Measurements from ENCODE around the gene HECTD2. TPM values are rescaled to one million over a fixed set of nuclear protein-coding genes. Genes with fewer than 3 reads are reported as not detected.
A peak's percentile ranks its signal among the peaks of the same experiment; 100 is the strongest.
"Not testable (repeated sequence)": the region's sequence is repeated elsewhere in the genome, so short reads cannot be mapped to it uniquely, and the experiment has no call there.

The HECTD2 gene, protein sequence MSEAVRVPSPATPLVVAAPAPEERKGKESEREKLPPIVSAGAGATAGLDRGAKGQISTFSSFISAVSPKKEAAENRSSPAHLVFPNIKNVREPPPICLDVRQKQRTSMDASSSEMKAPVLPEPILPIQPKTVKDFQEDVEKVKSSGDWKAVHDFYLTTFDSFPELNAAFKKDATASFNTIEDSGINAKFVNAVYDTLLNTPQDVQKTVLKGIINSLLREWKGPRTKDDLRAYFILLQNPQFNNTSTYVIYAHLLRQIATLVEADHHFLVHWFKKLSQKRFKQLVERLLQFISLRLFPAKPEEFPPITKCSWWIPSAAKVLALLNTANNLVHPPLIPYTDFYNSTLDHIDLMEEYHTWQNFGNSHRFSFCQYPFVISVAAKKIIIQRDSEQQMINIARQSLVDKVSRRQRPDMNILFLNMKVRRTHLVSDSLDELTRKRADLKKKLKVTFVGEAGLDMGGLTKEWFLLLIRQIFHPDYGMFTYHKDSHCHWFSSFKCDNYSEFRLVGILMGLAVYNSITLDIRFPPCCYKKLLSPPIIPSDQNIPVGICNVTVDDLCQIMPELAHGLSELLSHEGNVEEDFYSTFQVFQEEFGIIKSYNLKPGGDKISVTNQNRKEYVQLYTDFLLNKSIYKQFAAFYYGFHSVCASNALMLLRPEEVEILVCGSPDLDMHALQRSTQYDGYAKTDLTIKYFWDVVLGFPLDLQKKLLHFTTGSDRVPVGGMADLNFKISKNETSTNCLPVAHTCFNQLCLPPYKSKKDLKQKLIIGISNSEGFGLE
- polyA plus RNA-seq (2013, experiment 1 of 2; ENCODE audit: insufficient read length), result 10.6 TPM
- 11.5 TPM for polyA plus RNA-seq (2013, experiment 2 of 2; ENCODE audit: insufficient read length)

DNA sequence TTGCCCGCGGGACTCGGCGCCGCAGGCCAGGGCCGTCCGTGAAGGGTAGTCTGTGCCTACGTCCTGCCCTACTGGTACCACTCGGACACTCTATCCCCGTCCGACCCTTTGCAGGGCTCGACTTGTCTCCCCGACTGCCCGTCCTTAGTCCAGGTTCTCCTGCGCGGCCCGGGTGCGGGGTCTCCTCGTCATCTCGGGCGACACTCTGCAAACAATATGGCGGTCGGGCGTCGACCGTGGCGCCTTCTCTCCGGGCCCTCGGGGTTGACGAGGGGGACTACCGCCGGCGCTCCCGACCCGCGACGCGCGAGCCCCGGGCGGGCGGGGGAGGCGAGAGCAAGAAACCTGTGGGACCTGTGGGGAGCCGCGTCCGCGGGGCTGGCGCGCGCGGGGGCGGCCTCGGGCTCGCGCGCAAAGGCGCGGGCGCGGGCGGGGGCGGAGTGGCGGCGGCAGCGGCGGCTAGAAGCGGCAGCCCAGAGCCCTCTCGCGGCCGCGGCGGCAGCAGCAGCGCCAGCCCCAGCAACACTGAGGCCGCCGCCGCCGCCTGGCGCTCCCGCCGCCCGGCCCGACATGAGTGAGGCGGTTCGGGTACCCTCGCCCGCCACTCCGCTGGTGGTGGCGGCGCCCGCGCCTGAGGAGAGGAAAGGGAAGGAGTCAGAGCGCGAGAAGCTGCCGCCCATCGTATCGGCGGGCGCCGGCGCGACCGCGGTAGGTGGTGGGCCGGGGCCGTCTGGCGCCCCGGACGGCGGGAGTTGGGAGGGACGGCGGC lies at the start of gene HECTD2:
TSS of gene HECTD2 (plus strand) at position 476 of the 769 bp plus-strand sequence. CDS start at position 571, 95 bp downstream.
- DNase-seq, result peak; percentile 85

- DNase-seq, result peak; percentile 62
These were observed 49.7 kb upstream of the HECTD2 start for GRCh38 chr10:91360461-91360860.

DNA sequence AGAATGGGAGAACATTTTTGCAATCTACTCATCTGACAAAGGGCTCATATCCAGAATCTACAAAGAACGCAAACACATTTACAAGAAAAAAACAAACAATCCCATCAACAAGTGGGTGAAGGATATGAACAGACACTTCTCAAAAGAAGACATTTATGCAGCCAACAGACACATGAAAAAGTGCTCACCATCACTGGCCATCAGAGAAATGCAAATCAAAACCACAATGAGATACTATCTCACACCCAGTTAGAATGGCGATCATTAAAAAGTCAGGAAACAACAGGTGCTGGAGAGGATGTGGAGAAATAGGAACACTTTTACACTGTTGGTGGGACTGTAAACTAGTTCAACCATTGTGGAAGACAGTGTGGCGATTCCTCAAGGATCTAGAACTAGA lies 44.6 kb upstream of the HECTD2 start:
- not testable (repeated sequence) for DNase-seq

- DNase-seq, result no peak
These were observed 43.4 kb upstream of the HECTD2 start for GRCh38 chr10:91366704-91367103.

- peak; percentile 46 for DNase-seq
These were observed 43.0 kb upstream of the HECTD2 start for GRCh38 chr10:91367127-91367531.

GRCh38 chr10:91367558-91367957 lies 42.6 kb upstream of the HECTD2 start:
- no peak for DNase-seq

DNA sequence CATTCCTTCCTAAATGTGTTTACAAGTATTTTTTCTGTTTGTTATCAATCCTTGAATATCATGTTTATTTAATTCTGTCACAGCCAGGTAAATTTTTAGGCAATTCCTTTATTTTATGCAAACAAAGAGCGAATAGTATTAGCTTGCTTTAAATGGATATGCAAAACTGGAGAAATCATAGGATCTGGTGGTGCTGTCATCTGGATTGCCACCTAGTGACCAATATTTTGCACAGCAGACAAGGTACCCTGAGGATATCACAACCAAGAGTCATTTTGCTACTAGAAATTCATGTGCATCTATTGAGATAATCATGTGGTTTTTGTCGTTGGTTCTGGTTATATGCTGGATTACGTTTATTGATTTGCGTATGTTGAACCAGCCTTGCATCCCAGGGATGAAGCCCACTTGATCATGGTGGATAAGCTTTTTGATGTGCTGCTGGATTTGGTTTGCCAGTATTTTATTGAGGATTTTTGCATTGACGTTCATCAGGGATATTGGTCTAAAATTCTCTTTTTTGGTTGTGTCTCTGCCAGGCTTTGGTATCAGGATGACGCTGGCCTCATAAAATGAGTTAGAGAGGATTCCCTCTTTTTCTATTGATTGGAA lies 40.1 kb upstream of the HECTD2 start:
- peak; percentile 56 for DNase-seq

DNA sequence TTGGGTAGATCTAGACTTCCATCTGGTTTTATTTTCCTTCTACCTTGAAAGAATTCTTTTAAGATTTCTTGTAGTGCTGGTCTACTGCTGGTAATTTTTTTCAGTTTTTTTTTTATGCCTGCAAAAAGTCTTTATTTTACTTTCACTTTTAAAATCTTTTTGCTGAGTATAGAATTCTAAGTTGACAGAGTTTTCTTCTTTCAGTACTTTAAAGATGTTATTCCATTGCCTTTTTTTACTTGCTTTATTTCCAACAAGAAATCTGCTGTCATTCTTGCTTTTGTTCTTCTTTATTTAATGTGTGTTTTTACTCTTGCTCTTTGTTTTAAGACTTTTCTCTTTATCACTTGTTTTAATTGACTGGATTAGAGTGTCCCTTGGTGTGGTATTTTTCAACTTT lies 36.1 kb upstream of the HECTD2 start:
- DNase-seq, result no peak

GRCh38 chr10:91378061-91378460 lies 32.1 kb upstream of the HECTD2 start:
- no peak for DNase-seq

DNA sequence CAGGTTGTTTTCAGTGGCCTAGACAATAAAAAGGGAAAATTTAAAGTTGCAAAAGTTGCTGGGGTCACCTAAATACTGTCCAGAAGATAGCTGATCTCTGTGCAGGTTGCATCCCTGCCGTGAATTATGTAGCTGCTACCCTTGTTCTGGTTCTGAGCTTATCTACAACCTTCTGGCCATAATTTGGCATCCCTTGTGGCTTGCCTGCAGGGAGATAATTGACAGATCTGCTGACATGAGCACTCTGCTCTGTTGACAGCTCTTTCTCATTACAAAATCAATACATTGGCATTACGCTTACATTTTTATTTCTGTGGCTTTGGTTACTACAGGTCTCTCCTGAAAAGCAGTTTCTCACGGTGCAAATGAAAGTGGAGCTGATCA lies 29.3 kb upstream of the HECTD2 start:
- no peak for DNase-seq

- peak; percentile 24 for DNase-seq
These were observed 28.8 kb upstream of the HECTD2 start for GRCh38 chr10:91381257-91381891.

DNA sequence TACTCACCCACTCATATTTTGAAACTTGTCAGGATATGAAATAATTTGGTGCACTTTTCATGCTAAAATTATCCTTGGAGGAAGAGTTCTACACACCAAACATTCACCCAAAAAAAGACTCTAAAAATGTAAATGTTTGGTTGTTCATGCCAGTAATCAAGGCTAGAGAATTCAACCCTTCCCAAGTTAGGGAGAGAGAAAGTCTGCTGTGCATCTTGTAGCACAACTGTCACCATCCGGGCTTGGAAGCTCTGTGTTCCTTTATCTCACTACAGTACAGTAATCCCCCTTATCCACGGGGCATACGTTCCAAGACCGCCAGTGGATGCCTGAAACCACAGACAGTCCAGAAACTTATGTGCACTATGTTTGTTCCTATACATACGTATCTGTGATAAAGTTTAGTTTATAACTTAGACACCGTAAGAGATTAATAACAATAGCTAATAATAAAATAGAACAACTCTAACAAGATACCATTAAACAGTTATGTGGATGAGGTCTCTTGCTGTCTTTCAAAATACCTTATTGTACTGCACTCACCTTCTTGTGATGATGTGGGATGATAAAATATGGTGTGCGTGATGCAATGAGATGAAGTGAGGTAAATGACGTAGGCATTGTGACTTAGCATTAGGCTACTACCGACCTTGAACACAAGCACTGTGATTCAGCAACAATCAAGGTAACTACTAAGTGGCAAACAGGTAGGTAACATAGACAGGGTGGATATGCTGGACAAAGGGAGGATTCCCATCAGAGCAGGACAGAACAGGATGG lies 24.6 kb upstream of the HECTD2 start:
- no peak for DNase-seq

- DNase-seq, result peak; percentile 66
These were observed 20.3 kb upstream of the HECTD2 start for GRCh38 chr10:91389636-91390512.

- DNase-seq, result not testable (repeated sequence)
These were observed 19.7 kb upstream of the HECTD2 start for GRCh38 chr10:91390513-91390825.

GRCh38 chr10:91391920-91392319 lies 18.2 kb upstream of the HECTD2 start:
- DNase-seq, result no peak

DNA sequence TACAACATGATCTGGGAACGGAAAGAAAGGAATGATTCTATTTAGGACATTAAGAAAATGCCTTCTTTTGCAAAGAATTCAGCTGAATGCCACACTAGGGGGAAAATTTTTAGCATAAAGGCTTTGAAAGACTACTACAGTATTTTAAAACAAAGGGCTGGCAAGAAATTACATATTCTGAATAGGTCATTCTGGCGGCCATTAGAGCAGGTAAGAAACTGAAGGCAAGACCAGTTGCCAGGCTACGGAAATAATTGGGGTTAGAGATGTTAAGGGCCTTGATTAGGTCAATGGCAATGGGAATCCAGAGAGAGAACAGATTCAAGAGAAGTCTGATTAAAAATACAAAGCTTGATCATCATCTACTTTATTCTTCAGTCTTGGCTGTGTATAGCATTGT lies 3.8 kb upstream of the HECTD2 start:
- DNase-seq, result no peak

GRCh38 chr10:91409069-91409868 lies 875 bp upstream of the HECTD2 start:
- DNase-seq, result peak; percentile 87

DNA sequence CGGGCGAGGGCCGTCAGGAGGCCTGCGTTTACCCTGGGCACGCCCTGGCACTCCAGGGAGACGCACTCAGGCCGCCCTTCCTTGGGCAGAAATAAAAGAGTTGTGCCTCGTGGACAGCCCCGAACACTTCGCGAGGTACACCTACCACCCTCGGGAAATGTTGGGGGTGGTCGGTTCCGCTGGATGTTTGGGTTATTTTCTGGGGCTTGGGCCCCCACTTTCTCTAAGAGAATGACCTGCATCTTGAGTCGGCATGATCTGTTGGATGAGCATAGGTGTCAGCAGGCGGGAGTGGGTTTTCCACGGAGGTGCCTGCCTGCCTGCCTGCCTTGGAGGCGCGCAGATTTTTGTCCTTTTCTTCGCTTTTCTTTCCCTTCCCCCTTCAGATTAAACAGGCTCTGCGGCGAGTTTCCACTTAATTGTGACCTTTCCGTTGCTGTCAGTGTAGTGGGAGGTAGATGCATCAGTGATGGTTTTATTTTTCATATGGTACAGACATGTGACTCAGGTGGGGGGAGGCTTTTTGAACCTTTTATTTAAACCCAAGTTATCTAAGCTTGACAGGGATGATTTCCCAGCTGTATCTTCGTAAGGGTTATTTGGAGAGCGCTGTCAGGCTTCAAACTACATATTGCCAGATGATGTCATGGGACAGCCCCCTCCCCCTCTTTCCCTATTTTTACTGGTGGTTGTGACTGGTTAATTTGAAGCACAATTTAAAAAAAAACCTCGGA lies 661 bp downstream of the HECTD2 start:
- peak; percentile 49 for DNase-seq

DNA sequence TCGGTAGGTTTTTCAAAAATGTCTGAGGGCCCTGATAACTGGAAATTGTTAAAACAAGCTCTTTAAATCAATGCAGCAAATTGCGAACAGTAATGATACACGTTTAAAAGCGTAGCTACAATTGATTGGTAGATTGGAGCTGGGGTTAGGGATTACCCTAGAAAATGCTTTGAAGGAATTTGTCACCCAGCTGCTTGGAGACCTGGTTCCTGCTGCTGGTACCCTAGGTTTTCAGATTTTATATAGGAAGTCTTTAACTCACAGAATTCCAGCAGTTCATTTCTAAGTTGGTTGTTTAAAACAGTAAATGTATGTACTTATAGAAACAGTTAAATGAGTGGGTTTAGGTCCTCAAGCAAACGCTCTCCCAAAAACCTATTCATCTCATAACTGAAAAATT lies 1.5 kb downstream of the HECTD2 start:
- DNase-seq, result no peak

Measured in fibroblast of skin of scalp (primary cell).